Endothelial cell (in vitro differentiated cells): Measurements from ENCODE around the gene PEX5. TPM values are rescaled to one million over a fixed set of nuclear protein-coding genes. Genes with fewer than 3 reads are reported as not detected.

Source experiments
- DNase-seq: peaks from one replicate; pipeline ENCODE4 v3.0.0; 2021; ENCODE audit warnings: low spot score
- H3K27ac Mint-ChIP-seq: one replicate; pipeline ENCODE4 v1.8.0; 2021; ENCODE audit warnings: mixed read lengths, inconsistent platforms; ENCODE audit not compliant: unreplicated experiment
- H3K27me3 Mint-ChIP-seq: one replicate; pipeline ENCODE4 v1.8.0; 2021; ENCODE audit warnings: mild to moderate bottlenecking, moderate library complexity, mixed read lengths, inconsistent platforms; ENCODE audit not compliant: unreplicated experiment
- H3K36me3 Mint-ChIP-seq: one replicate; pipeline ENCODE4 v1.8.0; 2021; ENCODE audit warnings: mild to moderate bottlenecking, low read depth, mixed read lengths, inconsistent platforms; ENCODE audit not compliant: unreplicated experiment
- H3K4me1 Mint-ChIP-seq: one replicate; pipeline ENCODE4 v1.8.0; 2021; ENCODE audit warnings: mild to moderate bottlenecking, mixed read lengths, inconsistent platforms; ENCODE audit not compliant: unreplicated experiment
- H3K4me3 Mint-ChIP-seq: one replicate; pipeline ENCODE4 v1.8.0; 2021; ENCODE audit warnings: mild to moderate bottlenecking, mixed read lengths, inconsistent platforms; ENCODE audit not compliant: unreplicated experiment
- H3K9me3 Mint-ChIP-seq: one replicate; pipeline ENCODE4 v1.8.0; 2021; ENCODE audit warnings: mixed read lengths, inconsistent platforms; ENCODE audit not compliant: unreplicated experiment
- long read RNA-seq: library from polyadenylated mRNA; unstranded; transcript quantifications from one replicate; pipeline ENCODE4 v2.0.0, GENCODE V29; 2020; ENCODE audit not compliant: unreplicated experiment
- total RNA-seq: library from RNA; stranded (reverse); fragmentation: NEBNext Ultra II Directional; extraction: Animal tissue kit (Norgen Biotek cat#: 25700); gene quantifications from one replicate; pipeline ENCODE4 v1.2.1, GENCODE V29; 2021; ENCODE audit not compliant: unreplicated experiment
- TF ChIP-seq, protein P1 (sequence below): fragments of 200-600 bp; sonication (generic); IDR thresholded peaks from one replicate; pipeline ENCODE4 v1.5.0; 2021; ENCODE audit warnings: antibody characterized with exemption; ENCODE audit not compliant: unreplicated experiment

Gene PEX5
- 22.2 TPM for total RNA-seq
- long read RNA-seq, result 0 reads

GRCh38 chr12:7189398-7190267, at the start of gene PEX5:
TSS of gene PEX5 (plus strand) at chr12:7189686. CDS start at chr12:7190378, 692 bp downstream.
- no peaks in the 10 kb centered on the region for H3K36me3 Mint-ChIP-seq
- peak within 1 kb of the TSS; percentile 91 for H3K4me3 Mint-ChIP-seq
- H3K9me3 Mint-ChIP-seq, result no peaks in the 10 kb centered on the region
- peak within 1 kb of the TSS; percentile 85 for H3K27ac Mint-ChIP-seq
- TF ChIP-seq, protein P1, sequence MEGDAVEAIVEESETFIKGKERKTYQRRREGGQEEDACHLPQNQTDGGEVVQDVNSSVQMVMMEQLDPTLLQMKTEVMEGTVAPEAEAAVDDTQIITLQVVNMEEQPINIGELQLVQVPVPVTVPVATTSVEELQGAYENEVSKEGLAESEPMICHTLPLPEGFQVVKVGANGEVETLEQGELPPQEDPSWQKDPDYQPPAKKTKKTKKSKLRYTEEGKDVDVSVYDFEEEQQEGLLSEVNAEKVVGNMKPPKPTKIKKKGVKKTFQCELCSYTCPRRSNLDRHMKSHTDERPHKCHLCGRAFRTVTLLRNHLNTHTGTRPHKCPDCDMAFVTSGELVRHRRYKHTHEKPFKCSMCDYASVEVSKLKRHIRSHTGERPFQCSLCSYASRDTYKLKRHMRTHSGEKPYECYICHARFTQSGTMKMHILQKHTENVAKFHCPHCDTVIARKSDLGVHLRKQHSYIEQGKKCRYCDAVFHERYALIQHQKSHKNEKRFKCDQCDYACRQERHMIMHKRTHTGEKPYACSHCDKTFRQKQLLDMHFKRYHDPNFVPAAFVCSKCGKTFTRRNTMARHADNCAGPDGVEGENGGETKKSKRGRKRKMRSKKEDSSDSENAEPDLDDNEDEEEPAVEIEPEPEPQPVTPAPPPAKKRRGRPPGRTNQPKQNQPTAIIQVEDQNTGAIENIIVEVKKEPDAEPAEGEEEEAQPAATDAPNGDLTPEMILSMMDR, result no peak
- peaks cover 19% of the 10 kb centered on the region for H3K4me1 Mint-ChIP-seq
- peak; percentile 72 for DNase-seq
- peaks cover 11% of the 10 kb centered on the region for H3K27me3 Mint-ChIP-seq

DNA sequence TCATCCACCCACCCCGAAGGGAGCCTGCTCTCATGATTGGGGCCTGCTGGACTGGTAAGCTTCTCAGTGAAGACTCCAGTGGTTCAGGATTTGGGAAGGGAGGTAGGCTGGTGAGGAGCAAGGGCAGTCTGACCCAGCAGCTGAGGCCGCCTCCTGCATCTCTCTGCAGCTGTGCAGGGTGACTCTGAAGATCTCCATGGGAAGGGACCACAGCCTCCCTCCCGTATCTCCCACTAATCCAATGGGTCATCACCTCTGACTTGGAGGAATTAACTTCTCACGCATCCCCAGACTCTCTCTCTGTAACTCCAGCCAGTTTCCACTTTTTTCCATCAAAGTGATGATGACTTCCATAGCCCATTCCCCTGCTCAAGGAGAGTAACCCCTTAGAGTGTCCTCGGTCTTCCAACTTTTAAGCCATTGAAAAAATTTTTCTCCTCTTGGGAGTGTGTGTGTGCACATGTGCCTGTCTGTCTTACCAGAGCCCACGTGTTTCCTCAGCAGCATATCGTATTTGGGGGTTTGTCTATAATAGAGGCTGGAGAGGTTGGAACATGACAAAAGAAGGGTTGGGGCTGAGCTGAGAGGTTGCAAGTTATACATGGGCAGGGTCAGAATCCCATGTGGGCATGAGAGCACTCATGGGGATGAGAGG, 48.0 kb upstream of the PEX5 start:
- no peak overlapping the region for H3K27ac Mint-ChIP-seq
- H3K9me3 Mint-ChIP-seq, result no peaks in the 10 kb centered on the region
- H3K4me1 Mint-ChIP-seq, result no peaks in the 10 kb centered on the region
- TF ChIP-seq, protein P1, result no peak
- peak overlapping the region; percentile 50 for H3K4me3 Mint-ChIP-seq
- peaks cover 56% of the 10 kb centered on the region for H3K36me3 Mint-ChIP-seq
- DNase-seq, result no peak
- peaks cover 3% of the 10 kb centered on the region for H3K27me3 Mint-ChIP-seq

DNA sequence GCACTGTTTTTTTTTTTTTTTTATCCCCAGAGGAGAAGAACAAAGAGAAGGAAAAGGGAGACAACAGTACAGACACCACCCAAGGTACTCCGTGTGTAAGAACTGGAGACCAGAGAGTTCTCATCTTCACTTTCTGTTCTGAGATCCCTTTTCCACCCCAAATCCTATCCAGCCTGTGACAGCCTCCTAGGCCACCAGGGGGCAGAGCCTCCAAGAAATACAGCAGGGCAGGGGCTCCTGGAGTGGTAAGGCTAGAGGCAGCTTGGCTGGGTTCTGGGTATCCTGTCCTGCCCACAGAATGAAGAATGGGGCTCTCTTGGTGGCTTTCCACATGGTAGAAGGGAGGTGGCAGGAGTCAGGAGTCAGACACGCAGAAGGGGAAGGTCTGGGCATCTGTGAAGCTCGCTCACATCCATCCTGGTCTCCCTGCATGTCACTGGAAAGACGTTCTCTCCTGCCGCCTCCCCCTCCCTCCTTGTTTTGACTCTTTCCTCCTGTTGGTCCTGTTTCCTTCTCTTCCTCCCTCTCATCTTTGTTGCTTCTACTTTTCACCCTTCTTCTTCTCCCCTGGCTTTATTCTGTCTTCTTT, 47.3 kb upstream of the PEX5 start:
- peak; percentile 79 for DNase-seq
- Mint-ChIP-seq H3K27ac (peak overlapping the region; percentile 31), H3K36me3 (peaks cover 53% of the 10 kb centered on the region), H3K4me1 (no peaks in the 10 kb centered on the region), H3K27me3 (peaks cover 3% of the 10 kb centered on the region), H3K9me3 (no peaks in the 10 kb centered on the region), H3K4me3 (peak overlapping the region; percentile 29)
- TF ChIP-seq, protein P1, result peak; percentile 78

DNA sequence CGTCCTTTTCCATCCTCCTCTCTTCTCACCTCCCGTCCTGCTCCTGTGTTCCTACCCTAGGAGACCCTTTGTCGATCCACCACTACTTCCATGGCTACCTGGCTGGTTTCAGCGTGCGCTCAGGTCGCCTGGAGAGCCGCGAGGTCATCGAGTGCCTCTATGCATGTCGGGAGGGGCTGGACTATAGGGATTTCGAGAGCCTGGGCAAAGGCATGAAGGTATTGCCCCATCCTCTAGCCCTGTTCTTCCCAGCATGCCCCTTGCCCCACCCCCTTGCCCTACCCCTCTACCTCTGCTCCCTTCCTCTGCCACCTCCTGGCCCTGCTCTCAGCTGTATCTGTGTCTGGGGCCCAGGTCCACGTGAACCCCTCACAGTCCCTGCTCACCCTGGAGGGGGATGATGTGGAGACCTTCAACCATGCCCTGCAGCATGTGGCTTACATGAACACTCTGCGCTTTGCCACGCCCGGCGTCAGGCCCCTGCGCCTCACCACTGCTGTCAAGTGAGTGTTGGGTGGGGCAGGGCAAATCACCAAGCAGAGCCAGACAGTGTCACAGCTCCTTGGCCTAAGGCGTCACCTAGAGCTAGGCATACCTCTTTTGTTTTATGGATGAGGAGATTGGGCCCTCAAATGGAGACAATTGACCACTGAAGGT, 46.5 kb upstream of the PEX5 start:
- Mint-ChIP-seq H3K4me1 (no peaks in the 10 kb centered on the region), H3K27me3 (peaks cover 3% of the 10 kb centered on the region), H3K4me3 (no peak overlapping the region), H3K9me3 (no peaks in the 10 kb centered on the region), H3K36me3 (peaks cover 48% of the 10 kb centered on the region), H3K27ac (no peak overlapping the region)
- TF ChIP-seq, protein P1, result no peak
- no peak for DNase-seq
